ENCODE data around the gene SEMA4C.

The SEMA4C gene

DNA sequence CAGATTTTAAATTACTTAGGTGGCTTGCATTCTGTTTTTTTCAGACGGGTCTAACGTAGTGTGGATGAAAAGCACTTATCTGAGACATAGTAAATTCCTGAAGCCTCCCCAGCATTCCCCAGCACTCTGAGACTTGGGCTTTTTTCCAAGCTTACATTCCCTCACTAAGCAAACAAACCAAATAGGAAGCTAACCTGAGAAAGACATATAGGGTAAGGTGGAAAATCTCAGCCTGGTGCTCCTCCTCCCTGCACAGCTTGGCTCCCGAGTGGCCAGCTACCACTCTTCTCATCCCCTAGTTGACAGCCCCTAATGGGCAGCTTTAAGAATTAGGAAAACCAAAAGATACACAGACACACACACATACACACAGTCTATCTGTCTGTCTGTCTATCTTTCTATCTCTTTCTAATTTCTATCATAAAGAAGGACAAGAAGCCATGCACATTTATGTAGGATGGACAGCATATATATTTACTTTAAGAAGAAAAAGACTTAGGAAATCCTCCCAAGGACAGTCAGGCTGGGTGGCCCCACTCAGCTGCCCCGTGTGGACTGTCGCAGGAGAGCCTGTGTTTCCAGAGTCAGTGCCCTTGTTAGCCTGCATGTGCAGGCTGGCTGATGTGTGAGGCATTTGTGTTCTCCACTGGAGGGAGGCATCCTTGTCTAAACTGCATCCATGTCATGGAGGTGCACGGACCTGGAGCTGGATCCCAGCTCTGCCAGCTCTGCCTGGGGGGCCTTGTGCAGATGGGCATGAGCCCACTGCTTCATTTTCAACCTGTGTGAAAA is 45.6 kb downstream of the SEMA4C start:
- peak; percentile 46 for FAIRE-seq
- no peak for DNase-seq (ENCODE audit: insufficient read length, low spot score)

DNA sequence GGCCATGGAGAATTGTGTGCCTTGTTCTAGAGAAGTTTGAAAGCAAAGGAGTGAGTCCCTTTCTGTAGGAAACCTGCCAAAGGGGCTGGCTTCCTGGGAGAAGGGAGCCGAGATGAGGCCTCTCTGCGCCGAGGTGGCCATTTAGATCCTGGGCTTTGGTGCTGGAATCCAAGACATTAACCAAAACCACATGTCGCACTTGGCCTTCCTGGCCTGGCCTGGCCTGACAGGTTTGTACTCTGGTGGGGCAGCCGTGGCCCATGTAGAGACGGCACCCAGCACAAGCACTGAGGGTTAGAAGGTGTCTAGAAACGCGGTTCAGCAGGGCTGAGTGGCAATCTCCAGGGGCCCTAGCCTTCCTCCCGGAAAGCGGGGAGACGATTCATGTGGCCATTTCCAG is 46.7 kb downstream of the SEMA4C start:
- no peak for FAIRE-seq

DNA sequence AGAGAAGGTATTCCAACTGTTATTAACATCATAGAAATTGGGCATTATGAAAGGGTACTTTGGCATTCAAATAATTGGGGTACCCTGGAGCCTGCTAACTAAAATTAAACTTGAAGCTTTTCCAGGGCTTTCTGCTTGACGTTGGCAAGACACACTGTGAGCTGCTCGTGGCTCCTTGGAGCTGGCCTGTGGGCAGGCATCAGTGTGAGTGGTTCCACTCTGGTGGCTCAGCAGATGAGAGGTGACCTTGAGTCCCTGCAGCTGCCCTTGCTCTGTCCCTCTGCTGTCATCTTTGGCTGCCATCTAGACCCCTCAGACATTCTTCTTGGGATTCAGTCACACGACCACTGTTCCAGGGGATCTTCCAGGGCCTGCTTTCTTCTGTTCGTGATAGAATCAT is 47.1 kb downstream of the SEMA4C start:
- FAIRE-seq, result no peak
- no peak for DNase-seq (ENCODE audit: insufficient read length, low spot score)

More for the DNA sequence above, 46.7 kb downstream of the SEMA4C start:
- DNase-seq (ENCODE audit: insufficient read length, low spot score), result no peak

DNA sequence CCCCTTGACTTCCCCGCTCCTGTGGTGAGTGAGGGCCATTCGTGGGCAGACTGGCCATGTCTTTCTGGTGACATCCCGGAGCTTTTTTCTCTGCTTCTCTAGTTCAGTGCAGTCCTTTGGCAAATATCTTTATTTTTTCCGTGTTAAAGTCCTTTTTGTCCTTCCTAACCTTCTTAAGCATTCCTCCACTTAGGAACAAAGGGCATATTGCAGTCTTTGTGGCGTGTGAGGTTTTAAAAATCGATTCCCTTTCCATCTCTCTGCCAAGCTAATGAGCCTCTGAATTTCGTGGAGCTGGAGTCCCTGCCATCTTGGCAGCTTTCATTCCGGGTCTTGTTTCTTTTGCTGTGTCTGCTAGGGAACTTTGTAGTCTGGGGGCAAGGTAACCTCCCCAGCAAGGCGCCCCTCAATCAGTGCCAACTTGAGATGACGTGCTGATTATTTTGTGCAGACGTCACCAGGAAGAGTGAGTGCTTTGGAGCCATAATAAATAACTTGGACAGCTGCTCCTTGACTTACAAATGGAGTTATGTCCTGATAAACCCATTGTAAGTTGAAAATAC is 48.7 kb downstream of the SEMA4C start:
- DNase-seq (ENCODE audit: insufficient read length, low spot score), result no peak
- FAIRE-seq, result no peak

DNA sequence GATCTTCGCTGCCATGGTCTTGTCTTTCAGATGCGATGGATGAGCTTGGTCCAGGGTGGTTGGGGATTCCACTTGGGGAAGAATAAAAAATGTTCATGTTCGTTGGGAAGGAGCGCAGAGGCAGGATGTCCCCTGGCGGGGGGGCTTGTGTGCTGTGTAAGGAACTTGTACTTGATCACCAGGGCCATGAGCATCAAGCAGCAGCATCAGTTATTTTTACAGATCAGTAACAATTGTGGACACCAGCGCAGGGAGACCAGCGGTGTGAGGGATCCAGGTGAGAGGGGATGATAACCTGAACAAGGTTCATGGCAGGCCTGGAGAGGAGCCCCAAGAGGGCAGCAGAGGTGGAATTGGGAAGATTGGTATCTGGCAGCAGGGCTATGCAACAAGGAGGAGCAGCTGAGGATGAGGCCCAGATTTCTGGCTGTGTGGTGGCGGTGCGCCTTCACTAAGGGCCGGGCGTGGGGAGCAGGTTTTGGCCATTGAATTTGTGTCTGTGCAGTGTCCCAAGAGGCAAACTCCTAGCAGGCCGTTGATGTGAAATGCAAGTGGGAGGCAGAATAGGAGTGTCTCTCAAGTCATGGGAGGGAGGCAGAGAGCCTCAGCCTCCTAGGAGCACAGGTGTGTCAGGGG is 49.9 kb downstream of the SEMA4C start:
- DNase-seq (ENCODE audit: insufficient read length, low spot score) (no peak), FAIRE-seq (no peak)

DNA sequence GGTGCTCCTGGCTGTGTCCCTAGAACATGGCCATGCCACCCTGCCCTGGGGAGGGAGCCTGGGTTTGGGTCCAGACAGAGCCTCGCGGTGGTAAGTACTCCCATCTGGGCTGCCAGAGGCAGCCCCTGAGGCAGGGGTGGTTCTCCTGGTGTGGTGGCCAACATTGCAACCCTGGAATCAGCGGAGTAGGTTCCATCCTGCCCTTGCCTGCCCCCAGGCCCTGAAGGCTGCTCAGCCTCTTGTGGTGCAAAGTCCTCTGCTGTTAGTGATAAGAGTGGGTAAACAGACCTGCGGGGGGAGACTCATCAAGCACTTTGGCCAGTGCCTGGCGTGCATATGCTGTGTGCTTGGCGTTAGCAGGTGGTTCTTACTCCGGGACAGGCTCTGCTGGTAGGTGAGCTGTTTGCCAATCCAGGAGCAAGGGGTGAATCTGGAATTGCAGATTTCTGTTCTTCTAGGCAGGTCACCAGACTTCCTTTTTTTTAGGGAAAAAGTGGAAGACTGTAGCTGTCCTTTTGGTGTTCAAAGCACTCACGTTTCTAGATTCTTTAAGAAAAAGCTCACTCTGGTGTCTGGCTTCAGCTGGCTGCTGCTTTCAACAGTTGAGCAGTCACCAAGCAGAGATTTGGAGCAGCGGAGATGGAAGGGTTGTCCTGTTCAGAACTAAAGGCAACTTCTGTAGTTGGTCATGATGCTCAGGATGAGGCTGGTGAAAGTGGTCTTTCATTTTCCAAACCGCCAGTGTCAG is 50.6 kb downstream of the SEMA4C start:
- FAIRE-seq (no peak), DNase-seq (ENCODE audit: insufficient read length, low spot score) (no peak)

DNA sequence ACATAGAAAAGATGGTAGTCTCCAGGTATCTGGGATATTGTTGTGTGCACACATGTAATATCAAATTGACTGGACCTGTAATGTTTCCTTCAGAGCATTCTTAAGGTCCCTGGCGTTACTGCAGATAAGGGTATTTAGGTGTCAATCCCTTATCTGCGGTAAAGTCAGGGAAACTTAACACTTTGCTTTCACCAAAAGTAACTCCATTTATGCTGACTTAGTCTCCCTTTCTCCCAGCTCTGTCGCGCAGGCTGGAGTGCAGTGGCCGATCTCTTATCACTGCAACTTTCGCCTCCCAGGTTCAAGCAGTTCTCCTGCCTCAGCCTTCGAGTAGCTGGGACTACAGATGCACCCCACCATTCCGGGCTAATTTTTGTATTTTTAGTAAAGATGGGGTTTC is 52.0 kb downstream of the SEMA4C start:
- no peak for FAIRE-seq
- no peak for DNase-seq (ENCODE audit: insufficient read length, low spot score)

DNA sequence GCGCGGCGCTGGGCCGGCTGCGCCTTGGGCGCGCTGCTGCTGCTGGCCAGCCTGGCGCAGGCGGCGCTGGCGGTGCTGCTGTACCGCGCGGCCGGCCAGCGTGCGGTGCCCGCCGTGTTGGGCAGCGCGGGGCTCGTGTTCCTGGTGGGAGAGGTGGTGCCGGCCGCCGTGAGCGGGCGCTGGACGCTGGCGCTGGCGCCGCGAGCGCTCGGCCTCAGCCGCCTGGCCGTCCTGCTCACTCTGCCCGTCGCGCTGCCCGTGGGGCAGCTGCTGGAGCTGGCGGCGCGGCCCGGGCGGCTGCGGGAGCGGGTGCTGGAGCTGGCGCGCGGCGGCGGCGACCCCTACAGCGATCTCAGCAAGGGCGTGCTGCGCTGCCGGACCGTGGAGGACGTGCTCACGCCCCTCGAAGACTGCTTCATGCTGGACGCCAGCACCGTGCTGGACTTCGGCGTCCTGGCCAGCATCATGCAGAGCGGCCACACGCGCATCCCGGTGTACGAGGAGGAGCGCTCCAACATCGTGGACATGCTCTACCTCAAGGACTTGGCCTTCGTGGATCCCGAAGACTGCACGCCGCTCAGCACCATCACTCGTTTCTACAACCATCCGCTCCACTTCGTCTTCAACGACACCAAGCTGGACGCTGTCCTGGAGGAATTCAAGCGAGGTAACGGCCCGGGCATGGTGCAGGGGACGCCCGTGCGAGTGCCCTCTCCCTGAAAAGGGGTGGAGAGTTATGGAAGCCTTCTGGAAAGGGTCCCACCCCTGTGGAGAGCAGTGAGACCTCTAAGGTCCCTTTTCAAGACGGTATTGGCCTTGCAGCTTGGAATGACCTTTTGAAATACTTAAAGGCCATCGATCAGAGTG is 52.8 kb downstream of the SEMA4C start:
- FAIRE-seq (peak; percentile 73), DNase-seq (ENCODE audit: insufficient read length, low spot score) (peak; percentile 34)

DNA sequence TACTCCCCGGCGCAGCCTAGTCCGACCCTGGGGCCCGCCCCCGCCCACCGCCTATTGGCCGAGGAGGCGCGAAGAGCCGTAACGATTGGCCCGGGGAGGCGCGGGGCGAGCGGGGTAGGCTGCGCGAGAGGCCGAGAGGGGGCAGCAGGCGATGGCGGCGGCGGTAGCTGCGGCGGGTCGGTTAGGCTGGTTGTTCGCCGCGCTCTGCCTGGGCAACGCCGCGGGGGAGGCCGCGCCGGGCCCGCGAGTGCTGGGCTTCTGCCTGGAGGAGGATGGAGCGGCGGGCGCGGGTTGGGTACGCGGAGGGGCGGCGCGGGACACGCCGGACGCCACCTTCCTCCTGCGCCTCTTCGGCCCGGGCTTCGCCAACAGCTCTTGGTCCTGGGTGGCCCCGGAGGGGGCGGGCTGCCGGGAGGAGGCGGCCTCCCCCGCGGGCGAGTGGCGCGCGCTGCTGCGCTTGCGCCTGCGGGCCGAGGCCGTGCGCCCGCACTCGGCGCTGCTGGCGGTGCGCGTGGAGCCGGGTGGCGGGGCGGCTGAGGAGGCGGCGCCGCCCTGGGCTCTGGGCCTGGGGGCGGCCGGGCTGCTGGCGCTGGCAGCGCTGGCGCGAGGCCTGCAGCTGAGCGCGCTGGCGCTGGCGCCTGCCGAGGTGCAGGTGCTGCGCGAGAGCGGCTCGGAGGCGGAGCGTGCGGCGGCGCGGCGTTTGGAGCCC is 53.6 kb downstream of the SEMA4C start, which contains the start of gene CNNM3:
CNNM3 (plus strand) TSS at position 142 of the 709 bp plus-strand sequence; CDS start at position 152, 10 bp downstream.
- DNase-seq (ENCODE audit: insufficient read length, low spot score) (peak; percentile 100), FAIRE-seq (peak; percentile 94)

DNA sequence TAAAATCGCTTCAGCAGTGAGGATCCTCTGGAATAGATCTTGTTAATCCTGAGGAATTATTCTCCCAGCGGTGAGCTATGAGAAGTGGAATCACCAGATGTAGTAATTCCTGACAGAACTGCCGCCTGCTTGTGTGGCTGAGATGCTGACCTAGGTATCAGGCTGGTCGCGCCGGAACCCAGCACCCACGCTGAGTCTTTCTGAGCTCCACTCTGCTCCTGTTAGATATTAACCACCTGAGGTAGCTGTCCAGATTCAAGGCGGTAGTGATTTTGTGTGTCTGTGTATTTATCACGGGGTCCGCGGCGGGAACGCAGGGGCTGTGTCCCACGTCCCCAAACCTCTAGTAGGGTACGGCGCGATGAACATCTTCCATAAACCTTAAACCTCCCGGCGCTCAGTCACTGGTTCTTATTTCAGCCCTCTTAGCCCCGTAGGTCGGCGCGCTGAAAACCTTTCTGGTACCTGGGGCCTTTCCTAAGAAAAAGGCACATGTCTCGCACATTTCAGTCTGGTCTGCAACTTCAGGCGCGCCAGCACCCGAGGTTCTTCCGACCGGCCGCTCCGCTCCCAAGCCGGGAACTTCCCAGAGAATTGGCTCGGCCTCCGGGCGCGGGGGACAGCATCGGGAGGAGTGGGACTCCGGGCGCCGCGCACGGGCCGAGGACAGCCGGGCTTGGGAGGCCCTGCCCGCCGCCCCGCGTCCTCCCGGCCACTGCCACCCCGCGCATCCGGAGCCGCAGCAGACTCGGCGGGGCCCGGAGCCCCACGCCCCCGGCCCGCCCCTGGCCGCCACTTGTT is 54.4 kb downstream of the SEMA4C start:
- peak; percentile 57 for FAIRE-seq

DNA sequence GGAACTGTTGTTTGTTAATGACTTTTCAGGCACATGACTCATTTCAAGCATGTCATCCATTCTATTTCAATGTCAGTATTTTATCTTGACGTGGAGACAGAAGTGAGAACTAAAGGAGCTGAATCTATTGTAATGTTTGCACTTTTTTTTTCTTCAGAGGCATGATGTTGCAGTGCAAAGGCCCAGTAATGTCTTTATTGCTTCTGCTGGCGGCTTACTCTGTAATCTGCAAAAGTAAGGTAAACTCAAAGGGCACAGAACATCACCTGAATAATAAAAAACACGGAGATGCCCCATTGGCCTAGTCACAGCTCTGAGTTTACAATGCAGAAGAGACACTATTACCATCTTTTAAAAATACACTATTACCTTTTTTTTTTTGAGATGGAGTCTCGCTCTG is 56.2 kb downstream of the SEMA4C start:
- FAIRE-seq (no peak), DNase-seq (ENCODE audit: insufficient read length, low spot score) (no peak)

More for the DNA sequence above, 54.4 kb downstream of the SEMA4C start:
- DNase-seq (ENCODE audit: insufficient read length, low spot score), result peak; percentile 75

DNA sequence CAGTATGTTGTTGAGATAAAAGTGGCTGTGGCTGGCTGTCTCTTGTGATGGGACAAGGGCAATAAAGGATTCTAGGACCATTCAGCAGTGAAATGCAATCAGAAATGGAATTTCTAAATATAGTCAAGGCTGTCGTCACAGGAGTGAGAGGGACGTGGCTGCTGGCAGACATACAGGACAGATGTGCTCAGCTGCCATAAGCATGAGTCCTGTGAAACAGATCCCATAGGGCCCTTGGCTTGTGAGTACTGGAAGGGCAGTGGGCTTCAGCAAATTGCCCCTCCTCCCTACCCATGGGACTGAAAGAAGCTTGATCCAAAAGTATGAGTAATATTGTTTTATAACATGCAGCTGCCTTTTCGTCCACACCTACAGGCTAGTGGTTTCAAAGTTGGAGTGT is 58.0 kb downstream of the SEMA4C start:
- DNase-seq (ENCODE audit: insufficient read length, low spot score) (no peak), FAIRE-seq (no peak)

DNA sequence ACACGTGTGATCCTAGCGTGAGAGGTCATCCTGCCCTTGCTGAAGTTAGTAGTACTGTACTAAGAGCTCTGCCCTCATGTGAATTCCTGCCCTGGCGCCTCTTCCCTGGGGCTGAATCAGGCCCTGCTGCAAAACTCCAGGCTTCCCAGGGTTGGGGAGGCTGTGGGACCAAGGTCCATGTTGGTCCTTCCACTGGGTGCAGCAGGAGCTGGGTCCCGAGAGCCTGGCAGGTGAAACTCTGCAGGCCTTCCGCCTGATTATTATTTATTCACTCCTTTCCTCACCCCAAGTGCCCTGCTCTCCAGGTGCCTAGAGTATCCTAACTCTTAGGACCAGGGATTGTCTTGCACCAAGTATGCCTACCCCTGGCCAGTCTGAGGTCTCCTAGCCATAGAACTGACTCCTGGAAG is 59.1 kb downstream of the SEMA4C start:
- FAIRE-seq (no peak), DNase-seq (ENCODE audit: insufficient read length, low spot score) (no peak)

DNA sequence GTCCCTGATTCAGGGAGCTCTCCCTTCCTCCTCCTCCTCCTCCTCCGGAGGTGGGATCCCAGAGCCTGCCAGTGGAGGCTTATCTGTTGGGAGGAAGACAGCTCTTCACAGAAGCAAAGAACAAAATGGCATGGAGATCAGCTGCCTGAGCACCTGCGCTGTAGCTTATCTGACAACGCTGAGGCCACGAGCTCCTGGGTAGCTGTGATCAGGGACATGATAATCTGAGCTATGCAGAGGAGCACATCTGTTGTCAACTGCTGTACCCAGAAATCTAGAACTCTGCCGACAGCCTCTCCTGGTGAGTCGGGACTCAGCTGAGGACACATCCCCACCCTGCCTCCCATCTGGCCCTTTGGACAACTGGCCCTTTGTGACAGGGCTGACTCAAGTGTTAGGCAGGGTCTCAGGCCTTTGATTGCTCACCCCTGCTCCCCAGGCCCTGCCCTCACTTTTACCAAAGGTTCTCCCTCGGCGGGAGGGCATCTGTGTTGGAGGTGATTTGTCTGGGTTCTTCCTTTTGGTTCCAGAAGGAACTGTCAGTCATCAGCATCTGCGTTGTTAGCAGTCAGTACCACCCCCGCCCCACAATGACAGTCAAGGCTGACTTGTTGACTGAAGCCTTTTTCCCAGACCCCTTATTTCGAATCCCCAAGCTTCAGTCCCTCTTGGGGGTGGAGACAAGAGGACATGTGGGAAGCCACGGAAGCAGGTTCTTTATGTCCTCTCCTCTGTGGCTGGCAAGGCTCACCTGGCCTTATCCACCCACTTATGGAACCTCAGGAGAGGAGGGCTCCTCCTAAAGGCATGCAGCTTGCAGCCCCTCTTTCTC is 59.7 kb downstream of the SEMA4C start:
- DNase-seq (ENCODE audit: insufficient read length, low spot score) (no peak), FAIRE-seq (no peak)

All from HTR-8/SVneo (cell line).